SK-N-SH (cell line): ENCODE measurements around the gene LYRM7. TPM values are rescaled to one million over a fixed set of nuclear protein-coding genes. Genes with fewer than 3 reads are reported as not detected.

Experiments
- CTCF ChIA-PET: fragments of 300-600, 350-600 bp; formaldehyde crosslinking; extraction: SDS; loops from one replicate; lab custom pipeline; 2021; lab: Yijun Ruan, JAX
- POLR2A ChIA-PET: fragments of 350-600 bp; sonication (Branson Sonifier 250); formaldehyde crosslinking; extraction: SDS; loops from one replicate; lab custom pipeline; 2020; ENCODE audit warnings: antibody characterized with exemption, inconsistent platforms; lab: Yijun Ruan, JAX
- DNase-seq: peaks from one replicate; pipeline ENCODE4 v3.0.0; 2012
- H2AFZ ChIP-seq: fragments of 200-600 bp; sonication (generic); 2 replicates; pipeline ENCODE4 v1.8.1; 2016; ENCODE audit warnings: antibody characterized with exemption, mild to moderate bottlenecking, low read depth
- H3F3A ChIP-seq: fragments of 200-600 bp; sonication (generic); replicated peaks from 2 replicates; pipeline ENCODE3; 2016; ENCODE audit warnings: antibody characterized with exemption, mild to moderate bottlenecking; ENCODE audit not compliant: insufficient read depth
- H3K27ac ChIP-seq, 2 experiments: fragments of 200-500 bp in 1 of 2; fragments of 200-600 bp in 1 of 2; sonication (Bioruptor generic) in 1 of 2; sonication (generic), shearing (Covaris generic) in 1 of 2; 2 replicates each; pipeline versions ENCODE4 v1.5.1 to v1.6.1; 2014 to 2016; ENCODE audit warnings: low read depth in 2 of 2, inconsistent platforms in 1 of 2, low read length in 1 of 2, mild to moderate bottlenecking in 1 of 2, mixed read lengths in 1 of 2
- H3K27me3 ChIP-seq: fragments of 200-600 bp; sonication (generic), shearing (Covaris generic); 2 replicates; pipeline ENCODE4 v1.6.1; 2016; ENCODE audit warnings: mixed run types; ENCODE audit not compliant: insufficient read depth
- H3K36me3 ChIP-seq, 2 experiments: fragments of 200-500 bp in 1 of 2; fragments of 200-600 bp in 1 of 2; sonication (Bioruptor generic) in 1 of 2; sonication (generic) in 1 of 2; replicated peaks in 1 of 2; 2 replicates each; pipeline versions ENCODE3 to v1.5.1; 2014 to 2016; ENCODE audit warnings: low read length in 1 of 2, mild to moderate bottlenecking in 1 of 2; ENCODE audit not compliant: insufficient read depth in 2 of 2, control insufficient read depth in 1 of 2
- H3K4me1 ChIP-seq, 2 experiments: fragments of 200-500 bp in 1 of 2; fragments of 200-600 bp in 1 of 2; sonication (Bioruptor generic) in 1 of 2; sonication (generic), shearing (Covaris generic) in 1 of 2; 2 replicates each; pipeline versions ENCODE4 v1.5.1 to v1.6.1; 2014 to 2016; ENCODE audit warnings: low read depth in 1 of 2, low read length in 1 of 2, mixed run types in 1 of 2; ENCODE audit not compliant: insufficient read depth in 2 of 2, control insufficient read depth in 1 of 2
- H3K4me2 ChIP-seq: fragments of 200-600 bp; sonication (generic), shearing (Covaris generic); 2 replicates; pipeline ENCODE4 v1.6.1; 2017; ENCODE audit warnings: mixed run types
- H3K4me3 ChIP-seq, 2 experiments: fragments of 200-500 bp in 1 of 2; fragments of 200-600 bp in 1 of 2; sonication (Bioruptor generic) in 1 of 2; sonication (generic), shearing (Covaris generic) in 1 of 2; 2 replicates each; pipeline versions ENCODE4 v1.5.1 to v1.8.1; 2014 to 2016; ENCODE audit warnings: low read depth in 2 of 2, inconsistent platforms in 1 of 2, low read length in 1 of 2, mild to moderate bottlenecking in 1 of 2, mixed read lengths in 1 of 2, moderate library complexity in 1 of 2
- H3K79me2 ChIP-seq: fragments of 200-600 bp; sonication (generic); 2 replicates; pipeline ENCODE4 v1.8.1; 2017; ENCODE audit warnings: mild to moderate bottlenecking; ENCODE audit not compliant: insufficient read depth
- H3K9ac ChIP-seq: fragments of 200-600 bp; sonication (generic); 2 replicates; pipeline ENCODE4 v1.6.1; 2017; ENCODE audit warnings: mixed run types
- H3K9me2 ChIP-seq: fragments of 200-600 bp; sonication (generic); 2 replicates; pipeline ENCODE4 v1.6.1; 2017; ENCODE audit warnings: mixed run types
- H3K9me3 ChIP-seq: fragments of 200-600 bp; sonication (generic); 2 replicates; pipeline ENCODE4 v1.6.1; 2017; ENCODE audit warnings: mixed run types, mild to moderate bottlenecking, moderate library complexity
- H4K20me1 ChIP-seq: fragments of 200-600 bp; sonication (generic); 2 replicates; pipeline ENCODE4 v1.6.1; 2017; ENCODE audit warnings: mild to moderate bottlenecking, mixed run types; ENCODE audit not compliant: insufficient read depth
- ELF1 ChIP-seq: IDR thresholded peaks from 2 replicates; pipeline ENCODE4 v1.4.0; 2012
- EP300 ChIP-seq, 2 experiments: IDR thresholded peaks; 2 replicates each; pipeline versions ENCODE4 v1.4.0 to v1.6.1; 2012; ENCODE audit warnings: borderline replicate concordance in 1 of 2, low read depth in 1 of 2, low read length in 1 of 2
- EZH2phosphoT487 ChIP-seq: fragments of 200-600 bp; sonication (generic); IDR thresholded peaks from 2 replicates; pipeline ENCODE4 v1.6.1; 2017; ENCODE audit warnings: low read depth, mixed run types, mild to moderate bottlenecking, antibody characterized with exemption, moderate library complexity, borderline replicate concordance
- FOXJ3 ChIP-seq: sonication (generic); formaldehyde crosslinking; IDR thresholded peaks from 2 replicates; pipeline ENCODE4 v1.5.1; 2020; ENCODE audit warnings: mild to moderate bottlenecking, missing genetic modification reagents
- FOXM1 ChIP-seq: IDR thresholded peaks from 2 replicates; pipeline ENCODE4 v1.4.0; 2012; ENCODE audit warnings: low read depth, mild to moderate bottlenecking
- GABPA ChIP-seq: IDR thresholded peaks from 2 replicates; pipeline ENCODE4 v1.4.0; 2012; ENCODE audit warnings: low read depth, mild to moderate bottlenecking
- GATA2 ChIP-seq: sonication (generic); formaldehyde crosslinking; IDR thresholded peaks from 2 replicates; pipeline ENCODE4 v1.5.0; 2020; ENCODE audit warnings: mild to moderate bottlenecking, missing genetic modification reagents
- IRF3 ChIP-seq: fragments of 150-350 bp; IDR thresholded peaks from 2 replicates; pipeline ENCODE4 v1.6.1; 2016; ENCODE audit warnings: mild to moderate bottlenecking, low read depth, low read length
- NFIC ChIP-seq: IDR thresholded peaks from 2 replicates; pipeline ENCODE4 v1.4.0; 2012; ENCODE audit warnings: borderline replicate concordance
- POLR2AphosphoS5 ChIP-seq: IDR thresholded peaks from 2 replicates; pipeline ENCODE4 v1.6.1; 2012; ENCODE audit warnings: low read depth, low read length
- RAD21 ChIP-seq: IDR thresholded peaks from 2 replicates; pipeline ENCODE4 v1.6.1; 2012; ENCODE audit warnings: mild to moderate bottlenecking, low read length
- RCOR1 ChIP-seq: fragments of 150-350 bp; IDR thresholded peaks from 2 replicates; pipeline ENCODE4 v1.6.1; 2017; ENCODE audit warnings: antibody characterized with exemption, low read length
- RXRA ChIP-seq: IDR thresholded peaks from 2 replicates; pipeline ENCODE4 v1.4.0; 2012; ENCODE audit warnings: low read depth, mild to moderate bottlenecking, borderline replicate concordance
- SIN3A ChIP-seq: IDR thresholded peaks from 2 replicates; pipeline ENCODE4 v1.6.1; 2012; ENCODE audit warnings: low read depth, mild to moderate bottlenecking, low read length, moderate library complexity, borderline replicate concordance
- SMC3 ChIP-seq: IDR thresholded peaks from 2 replicates; pipeline ENCODE4 v1.6.1; 2012; ENCODE audit warnings: low read depth, low read length, improper control_type of control experiment
- TCF12 ChIP-seq: IDR thresholded peaks from 2 replicates; pipeline ENCODE4 v1.4.0; 2012
- YY1 ChIP-seq: IDR thresholded peaks from 2 replicates; pipeline ENCODE4 v1.4.0; 2012; ENCODE audit warnings: low read depth, mild to moderate bottlenecking
- ZBTB33 ChIP-seq: IDR thresholded peaks from 2 replicates; pipeline ENCODE4 v1.4.0; 2012; ENCODE audit warnings: low read depth, borderline replicate concordance
- WGBS: methylation state at CpG from one replicate; pipeline ENCODE4 v1.1.6; 2017; ENCODE audit warnings: low lambda C conversion rate; 5-methylcytosine and 5-hydroxymethylcytosine counted together
- polyA plus RNA-seq, 3 experiments: library from polyadenylated mRNA; depleted of rRNA; stranded (reverse); fragments of >200 nt; gene quantifications; 2 replicates each; pipeline ENCODE4 v1.2.3, GENCODE V29; 2012
- TF ChIP-seq, protein P1 (sequence below): IDR thresholded peaks from 2 replicates; pipeline ENCODE4 v1.6.1; 2012; ENCODE audit warnings: mild to moderate bottlenecking, low read depth, low read length, moderate library complexity

Gene LYRM7
- polyA plus RNA-seq, 1 of the 3 experiments (the other 2 are of a cell fraction), result 1.4 TPM

- TF ChIP-seq, protein P1, sequence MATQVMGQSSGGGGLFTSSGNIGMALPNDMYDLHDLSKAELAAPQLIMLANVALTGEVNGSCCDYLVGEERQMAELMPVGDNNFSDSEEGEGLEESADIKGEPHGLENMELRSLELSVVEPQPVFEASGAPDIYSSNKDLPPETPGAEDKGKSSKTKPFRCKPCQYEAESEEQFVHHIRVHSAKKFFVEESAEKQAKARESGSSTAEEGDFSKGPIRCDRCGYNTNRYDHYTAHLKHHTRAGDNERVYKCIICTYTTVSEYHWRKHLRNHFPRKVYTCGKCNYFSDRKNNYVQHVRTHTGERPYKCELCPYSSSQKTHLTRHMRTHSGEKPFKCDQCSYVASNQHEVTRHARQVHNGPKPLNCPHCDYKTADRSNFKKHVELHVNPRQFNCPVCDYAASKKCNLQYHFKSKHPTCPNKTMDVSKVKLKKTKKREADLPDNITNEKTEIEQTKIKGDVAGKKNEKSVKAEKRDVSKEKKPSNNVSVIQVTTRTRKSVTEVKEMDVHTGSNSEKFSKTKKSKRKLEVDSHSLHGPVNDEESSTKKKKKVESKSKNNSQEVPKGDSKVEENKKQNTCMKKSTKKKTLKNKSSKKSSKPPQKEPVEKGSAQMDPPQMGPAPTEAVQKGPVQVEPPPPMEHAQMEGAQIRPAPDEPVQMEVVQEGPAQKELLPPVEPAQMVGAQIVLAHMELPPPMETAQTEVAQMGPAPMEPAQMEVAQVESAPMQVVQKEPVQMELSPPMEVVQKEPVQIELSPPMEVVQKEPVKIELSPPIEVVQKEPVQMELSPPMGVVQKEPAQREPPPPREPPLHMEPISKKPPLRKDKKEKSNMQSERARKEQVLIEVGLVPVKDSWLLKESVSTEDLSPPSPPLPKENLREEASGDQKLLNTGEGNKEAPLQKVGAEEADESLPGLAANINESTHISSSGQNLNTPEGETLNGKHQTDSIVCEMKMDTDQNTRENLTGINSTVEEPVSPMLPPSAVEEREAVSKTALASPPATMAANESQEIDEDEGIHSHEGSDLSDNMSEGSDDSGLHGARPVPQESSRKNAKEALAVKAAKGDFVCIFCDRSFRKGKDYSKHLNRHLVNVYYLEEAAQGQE, result no peak
- TF ChIP-seq, all 33 proteins: peak for 0
Measured at GRCh38 chr5:131245948-131246347, 75.2 kb downstream of the LYRM7 start (continued).

DNA sequence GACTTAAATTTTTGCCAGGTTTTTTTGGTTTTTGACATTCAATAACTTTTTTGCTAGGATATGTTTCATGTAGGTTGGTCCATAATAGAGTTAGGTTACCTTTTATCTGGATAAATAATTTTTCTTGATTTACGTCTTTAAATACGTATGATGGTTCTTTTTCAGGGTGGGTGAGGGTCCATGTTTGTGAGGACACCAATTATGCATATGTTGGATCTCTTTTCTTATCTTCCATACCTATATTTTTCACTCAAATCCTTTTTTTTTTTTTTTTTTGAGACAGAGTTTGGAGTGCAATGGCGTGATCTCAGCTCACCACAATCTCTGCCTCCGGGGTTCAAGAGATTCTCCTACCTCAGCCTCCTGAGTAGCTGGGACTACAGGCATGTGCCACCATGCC lies 75.8 kb downstream of the LYRM7 start:
- Histone ChIP-seq H3K79me2 (no peaks in the 10 kb centered on the region), H3K4me3 (no peak overlapping the region), H3K9me3 (no peaks in the 10 kb centered on the region), H3K4me2 (no peak overlapping the region), H3K4me1 (no peaks in the 10 kb centered on the region), H3K36me3 (peaks cover 0 to 3% of the 10 kb centered on the region in 2 experiments), H3K27me3 (no peaks in the 10 kb centered on the region), H3F3A (peaks cover 18% of the 10 kb centered on the region), H4K20me1 (no peaks in the 10 kb centered on the region), H3K9ac (no peak overlapping the region), H3K27ac (no peak overlapping the region), H2AFZ (no peak overlapping the region), H3K9me2 (no peaks in the 10 kb centered on the region)
- ChIA-PET CTCF (interaction anchor here (1.1 kb wide), 1 partner anchor 135 kb away, joined by 4 read pairs; no protein-coding TSS in a partner anchor), POLR2A (no interaction called here)
- no peak for TF ChIP-seq EZH2phosphoT487
- TF ChIP-seq GATA2 (CRISPR knock-in tag), result no peak
- TF ChIP-seq POLR2AphosphoS5, result no peak
- 64% methylated on average over 4 of the region's 4 CpGs for WGBS
- DNase-seq, result no peak

DNA sequence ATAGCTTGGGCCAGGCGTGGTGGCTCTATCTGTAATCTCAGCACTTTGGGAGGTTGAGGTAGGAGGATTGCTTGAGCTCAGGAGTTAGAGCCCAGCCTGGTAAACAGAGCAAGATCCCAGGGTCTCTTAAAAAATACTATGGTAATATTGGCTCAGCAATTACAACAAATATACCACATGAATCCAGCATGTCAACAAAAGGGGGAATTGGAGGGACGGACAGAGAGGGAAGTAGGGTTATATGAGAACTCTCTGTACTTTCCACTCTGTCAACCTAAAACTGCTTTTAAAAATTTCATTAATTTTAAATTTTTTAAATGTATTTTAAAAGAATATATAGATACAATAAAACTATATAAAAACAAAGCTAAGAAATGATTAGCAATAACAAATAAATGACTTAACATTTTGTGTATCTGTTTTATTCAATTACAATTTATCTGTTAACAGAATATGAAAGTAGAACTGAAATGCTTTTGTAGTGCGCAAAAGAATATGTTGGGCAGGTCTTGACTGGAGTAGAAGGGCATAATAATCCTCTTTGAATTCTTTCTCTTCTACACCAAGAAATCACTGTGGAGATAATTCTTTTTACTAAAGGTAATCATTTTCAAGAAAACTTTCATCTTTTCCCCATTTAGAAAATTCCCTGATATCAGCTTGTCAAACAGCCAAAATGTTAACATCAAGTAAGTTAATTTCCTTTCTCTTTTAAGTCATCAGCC lies 80.2 kb downstream of the LYRM7 start:
- Histone ChIP-seq H3K4me1 (no peaks in the 10 kb centered on the region), H3K4me2 (no peak overlapping the region), H2AFZ (no peak overlapping the region), H3K9me3 (no peaks in the 10 kb centered on the region), H4K20me1 (no peaks in the 10 kb centered on the region), H3K27me3 (no peaks in the 10 kb centered on the region), H3K9ac (no peak overlapping the region), H3K36me3 (peaks cover 0 to 3% of the 10 kb centered on the region in 2 experiments), H3K79me2 (no peaks in the 10 kb centered on the region; the same call in 1 of the 2 replicates), H3F3A (peaks cover 3% of the 10 kb centered on the region), H3K27ac (no peak overlapping the region), H3K9me2 (no peaks in the 10 kb centered on the region), H3K4me3 (no peak overlapping the region)
- POLR2A ChIA-PET, result no interaction called here
- WGBS, result 90% methylated on average over 3 of the region's 3 CpGs
- no peak for DNase-seq
- CTCF ChIA-PET, result interaction anchor here (0.9 to 1.4 kb wide), 3 partner anchors 12 to 132 kb away, joined by 3 read pairs; no protein-coding TSS in a partner anchor
- TF ChIP-seq FOXM1 (no peak), FOXJ3 (CRISPR knock-in tag) (no peak), TCF12 (no peak), GABPA (no peak), EZH2phosphoT487 (no peak), SMC3 (no peak), GATA2 (CRISPR knock-in tag) (no peak), IRF3 (no peak), SIN3A (no peak), RCOR1 (no peak), RXRA (no peak), ZBTB33 (no peak), EP300 (IDR thresholded peaks at IDR 0.05; ENCODE audit: borderline replicate concordance in 1 of 2, low read depth in 1 of 2, low read length in 1 of 2) (no peak), NFIC (no peak), ELF1 (no peak), YY1 (no peak), RAD21 (no peak)
